H1 (cell line): Measurements from ENCODE around the gene ARHGEF12. TPM values are rescaled to one million over a fixed set of nuclear protein-coding genes. Genes with fewer than 3 reads are reported as not detected.

Experiments used
- GTF2F1 ChIP-seq: IDR thresholded peaks from 2 replicates; pipeline ENCODE4 v1.6.1; 2012; ENCODE audit warnings: low read depth, low read length, improper control_type of control experiment, borderline replicate concordance
- polyA plus RNA-seq, 7 experiments: library from polyadenylated mRNA; depleted of rRNA in 3 of 7; stranded (reverse) in 5 of 7; unstranded in 2 of 7; fragments of >200 nt in 5 of 7; fragments of 200-250 nt in 2 of 7; gene quantifications; 1 replicate in 5 of 7; 2 replicates in 1 of 7; 4 replicates in 1 of 7; pipeline versions ENCODE4 v1.2.1 to v1.2.3, GENCODE V29; 2011 to 2013; ENCODE audit warnings: missing spikeins in 2 of 7, mixed read lengths in 2 of 7
- total RNA-seq: library from RNA; stranded (reverse); fragmentation: NEBNext Ultra II Directional; extraction: Animal tissue kit (Norgen Biotek cat#: 25700); gene quantifications from 2 replicates; pipeline ENCODE4 v1.2.1, GENCODE V29; 2021

Gene ARHGEF12
- total and polyA plus RNA-seq, 2 of the 8 experiments (the other 6 are each of a cell fraction or from before 2014, with no cell fraction given) = 5.1 to 33.7 TPM

DNA sequence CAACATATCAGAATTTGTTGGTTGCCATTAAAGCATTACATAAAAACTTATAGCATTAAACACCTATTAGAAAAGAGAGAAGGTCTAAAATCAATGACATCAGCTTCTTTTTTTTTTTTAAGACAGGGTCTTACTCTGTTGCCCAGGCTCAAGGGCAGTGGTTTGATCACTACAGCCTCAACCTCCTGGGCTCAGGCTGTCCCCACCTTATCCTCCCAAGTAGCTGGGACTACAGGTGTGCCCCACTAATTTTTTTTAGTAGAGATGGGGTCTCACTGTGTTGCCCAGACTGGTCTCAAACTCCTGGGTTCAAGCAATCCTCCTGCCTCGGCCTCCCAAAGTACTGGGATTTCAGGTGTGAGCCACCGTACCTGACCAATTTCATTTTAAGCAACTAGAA lies 57.9 kb downstream of the ARHGEF12 start (continued):
- no peak for TF ChIP-seq GTF2F1
